Smooth muscle cell (in vitro differentiated cells): ENCODE results near the gene TMEM115. TPM values are rescaled to one million over a fixed set of nuclear protein-coding genes. Genes with fewer than 3 reads are reported as not detected.

Experiments used
- DNase-seq: peaks from one replicate; lab custom pipeline; 2025; ENCODE audit not compliant: unreplicated experiment; lab: John Stamatoyannopoulos, UW
- H2AFZ ChIP-seq: fragments of 200-600 bp; sonication (generic); 2 replicates; pipeline ENCODE4 v1.6.0; 2016; ENCODE audit warnings: antibody characterized with exemption, low read depth, mild to moderate bottlenecking
- H3F3A ChIP-seq: fragments of 200-600 bp; sonication (generic); 2 replicates; pipeline ENCODE4 v1.6.0; 2017; ENCODE audit warnings: antibody characterized with exemption, low read depth
- H3K27ac ChIP-seq: fragments of 200-600 bp; sonication (generic); 2 replicates; pipeline ENCODE4 v1.5.1; 2016; ENCODE audit warnings: low read depth, mild to moderate bottlenecking
- H3K27me3 ChIP-seq: fragments of 200-600 bp; sonication (generic); 2 replicates; pipeline ENCODE4 v1.6.1; 2016; ENCODE audit warnings: low read depth, mild to moderate bottlenecking
- H3K36me3 ChIP-seq: fragments of 200-600 bp; sonication (generic); 2 replicates; pipeline ENCODE4 v1.5.1; 2016; ENCODE audit warnings: low read depth
- H3K4me1 ChIP-seq: fragments of 200-600 bp; sonication (generic); 2 replicates; pipeline ENCODE4 v1.5.1; 2016; ENCODE audit warnings: low read depth
- H3K4me2 ChIP-seq: fragments of 200-600 bp; sonication (generic); 2 replicates; pipeline ENCODE4 v1.6.0; 2016; ENCODE audit warnings: mild to moderate bottlenecking
- H3K4me3 ChIP-seq: fragments of 200-600 bp; sonication (generic); 2 replicates; pipeline ENCODE4 v1.5.1; 2016; ENCODE audit warnings: mild to moderate bottlenecking
- H3K79me2 ChIP-seq: fragments of 200-600 bp; sonication (generic); 2 replicates; pipeline ENCODE4 v1.6.0; 2016; ENCODE audit warnings: low read depth, mild to moderate bottlenecking
- H3K9ac ChIP-seq: fragments of 200-600 bp; sonication (generic); 2 replicates; pipeline ENCODE4 v1.6.0; 2016; ENCODE audit warnings: low read depth
- H3K9me3 ChIP-seq: fragments of 200-600 bp; sonication (generic); replicated peaks from 2 replicates; pipeline ENCODE4 v1.5.1; 2016; ENCODE audit warnings: low read depth
- H4K20me1 ChIP-seq: fragments of 200-600 bp; sonication (generic); 2 replicates; pipeline ENCODE4 v1.6.0; 2016; ENCODE audit warnings: low read depth
- CTCF ChIP-seq: fragments of 200-600 bp; sonication (generic); IDR thresholded peaks from 2 replicates; pipeline ENCODE4 v1.5.1; 2017; ENCODE audit warnings: borderline replicate concordance, mild to moderate bottlenecking, antibody characterized with exemption; ENCODE audit not compliant: insufficient read depth, poor library complexity, severe bottlenecking
- WGBS: methylation state at CpG from one replicate; pipeline ENCODE4 v1.1.7; 2016; ENCODE audit warnings: low lambda C conversion rate; 5-methylcytosine and 5-hydroxymethylcytosine counted together
- polyA plus RNA-seq: library from polyadenylated mRNA; unstranded; fragments of >200 nt; fragmentation: Nextera tagmentation; extraction: Ambion mirVana; gene quantifications from 2 replicates; pipeline ENCODE4 v1.2.1, GENCODE V29; 2016
- total RNA-seq: library from RNA; depleted of rRNA; stranded (reverse); fragments of >200 nt; gene quantifications from 2 replicates; pipeline ENCODE4 v1.2.3, GENCODE V29; 2014

The TMEM115 gene
- total and polyA plus RNA-seq, 2 experiments from 2014 or later: 42.7 to 56.6 TPM

GRCh38 chr3:50405249-50405648 is 45.9 kb upstream of the TMEM115 start:
- Histone ChIP-seq H3K79me2 (no peaks in the 10 kb centered on the region), H3K4me1 (no peaks in the 10 kb centered on the region), H3K4me2 (no peak overlapping the region), H3K36me3 (no peaks in the 10 kb centered on the region), H3K4me3 (no peak overlapping the region), H2AFZ (no peak overlapping the region), H4K20me1 (no peaks in the 10 kb centered on the region), H3K9ac (no peak overlapping the region), H3F3A (no peaks in the 10 kb centered on the region), H3K27me3 (peaks cover 10% of the 10 kb centered on the region), H3K9me3 (no peaks in the 10 kb centered on the region), H3K27ac (no peak overlapping the region)
- TF ChIP-seq CTCF: no peak
- no peak for DNase-seq
- WGBS: 35% methylated on average over 8 of the region's 8 CpGs

- Histone ChIP-seq H3K9ac (no peak overlapping the region), H3K4me2 (no peak overlapping the region), H3K4me3 (no peak overlapping the region), H2AFZ (no peak overlapping the region), H3K9me3 (no peaks in the 10 kb centered on the region), H3K27ac (no peak overlapping the region), H3F3A (no peaks in the 10 kb centered on the region), H3K27me3 (peaks cover 10% of the 10 kb centered on the region), H4K20me1 (no peaks in the 10 kb centered on the region), H3K36me3 (no peaks in the 10 kb centered on the region), H3K79me2 (no peaks in the 10 kb centered on the region), H3K4me1 (no peaks in the 10 kb centered on the region)
- TF ChIP-seq CTCF: no peak
- WGBS: 63% methylated on average over 5 of the region's 5 CpGs
- no peak for DNase-seq
Measured at GRCh38 chr3:50401978-50402595, 42.8 kb upstream of the TMEM115 start.

GRCh38 chr3:50396502-50396901 is 37.2 kb upstream of the TMEM115 start:
- H3K36me3 ChIP-seq: no peaks in the 10 kb centered on the region
- no peak overlapping the region for H3K27ac ChIP-seq
- no peak overlapping the region for H3K4me2 ChIP-seq
- DNase-seq: no peak
- TF ChIP-seq CTCF: no peak
- no peak overlapping the region for H2AFZ ChIP-seq
- H3K27me3 ChIP-seq: peaks cover 5% of the 10 kb centered on the region
- H3K9me3 ChIP-seq: no peaks in the 10 kb centered on the region
- no peaks in the 10 kb centered on the region for H3F3A ChIP-seq
- 82% methylated on average over 10 of the region's 10 CpGs for WGBS
- no peaks in the 10 kb centered on the region for H4K20me1 ChIP-seq
- no peaks in the 10 kb centered on the region for H3K4me1 ChIP-seq
- no peaks in the 10 kb centered on the region for H3K79me2 ChIP-seq
- no peak overlapping the region for H3K9ac ChIP-seq
- H3K4me3 ChIP-seq: no peak overlapping the region
